ENCODE data around the gene TEF.

Gene TEF

DNA sequence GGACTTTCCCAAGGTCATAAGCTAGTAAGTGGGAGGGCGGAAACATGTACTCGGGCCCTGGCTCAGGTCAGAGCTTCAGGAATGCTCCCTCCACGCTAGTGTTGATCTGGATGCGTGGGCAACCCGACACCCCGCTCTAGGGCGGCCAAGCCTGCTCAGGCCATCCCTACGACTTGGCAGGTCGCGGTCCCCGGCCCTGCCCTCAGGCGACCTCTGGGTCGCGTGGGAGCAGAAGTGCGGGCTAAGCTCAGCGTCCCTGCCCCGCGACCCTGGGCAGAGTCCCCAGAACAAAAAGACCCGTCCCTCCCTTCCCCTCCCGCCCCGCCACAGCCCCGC, 781 bp upstream of the TEF start:
- ATAC-seq: peak; percentile 76
- TF ChIP-seq, protein P1, sequence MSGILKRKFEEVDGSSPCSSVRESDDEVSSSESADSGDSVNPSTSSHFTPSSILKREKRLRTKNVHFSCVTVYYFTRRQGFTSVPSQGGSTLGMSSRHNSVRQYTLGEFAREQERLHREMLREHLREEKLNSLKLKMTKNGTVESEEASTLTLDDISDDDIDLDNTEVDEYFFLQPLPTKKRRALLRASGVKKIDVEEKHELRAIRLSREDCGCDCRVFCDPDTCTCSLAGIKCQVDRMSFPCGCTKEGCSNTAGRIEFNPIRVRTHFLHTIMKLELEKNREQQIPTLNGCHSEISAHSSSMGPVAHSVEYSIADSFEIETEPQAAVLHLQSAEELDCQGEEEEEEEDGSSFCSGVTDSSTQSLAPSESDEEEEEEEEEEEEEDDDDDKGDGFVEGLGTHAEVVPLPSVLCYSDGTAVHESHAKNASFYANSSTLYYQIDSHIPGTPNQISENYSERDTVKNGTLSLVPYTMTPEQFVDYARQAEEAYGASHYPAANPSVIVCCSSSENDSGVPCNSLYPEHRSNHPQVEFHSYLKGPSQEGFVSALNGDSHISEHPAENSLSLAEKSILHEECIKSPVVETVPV (CRISPR knock-in tag; IDR thresholded peaks at IDR 0.05): no peak
- TF ChIP-seq PATZ1 (CRISPR knock-in tag; IDR thresholded peaks at IDR 0.05; ENCODE audit: borderline replicate concordance) (no peak), TCF4 (CRISPR knock-in tag; IDR thresholded peaks at IDR 0.05; ENCODE audit: borderline replicate concordance) (no peak), RARB (CRISPR knock-in tag; IDR thresholded peaks at IDR 0.05) (no peak), BACH2 (CRISPR knock-in tag; IDR thresholded peaks at IDR 0.05; ENCODE audit: borderline replicate concordance) (no peak), ZNF70 (CRISPR knock-in tag; IDR thresholded peaks at IDR 0.05) (no peak), ZFP3 (CRISPR knock-in tag; IDR thresholded peaks at IDR 0.05) (no peak), OSR1 (CRISPR knock-in tag; IDR thresholded peaks at IDR 0.05) (no peak), ZNF565 (CRISPR knock-in tag; conservative IDR thresholded peaks at IDR 0.05; ENCODE audit: low read depth) (no peak), TOX (CRISPR knock-in tag; IDR thresholded peaks at IDR 0.05; ENCODE audit: borderline replicate concordance) (no peak), ESRRG (CRISPR knock-in tag; IDR thresholded peaks at IDR 0.05) (no peak), ARNTL (CRISPR knock-in tag; IDR thresholded peaks at IDR 0.05; ENCODE audit: borderline replicate concordance, low read depth) (no peak), CREB5 (CRISPR knock-in tag; IDR thresholded peaks at IDR 0.05; ENCODE audit: low read depth) (no peak), GLIS3 (CRISPR knock-in tag; IDR thresholded peaks at IDR 0.05) (no peak)
- TF ChIP-seq, protein P2, sequence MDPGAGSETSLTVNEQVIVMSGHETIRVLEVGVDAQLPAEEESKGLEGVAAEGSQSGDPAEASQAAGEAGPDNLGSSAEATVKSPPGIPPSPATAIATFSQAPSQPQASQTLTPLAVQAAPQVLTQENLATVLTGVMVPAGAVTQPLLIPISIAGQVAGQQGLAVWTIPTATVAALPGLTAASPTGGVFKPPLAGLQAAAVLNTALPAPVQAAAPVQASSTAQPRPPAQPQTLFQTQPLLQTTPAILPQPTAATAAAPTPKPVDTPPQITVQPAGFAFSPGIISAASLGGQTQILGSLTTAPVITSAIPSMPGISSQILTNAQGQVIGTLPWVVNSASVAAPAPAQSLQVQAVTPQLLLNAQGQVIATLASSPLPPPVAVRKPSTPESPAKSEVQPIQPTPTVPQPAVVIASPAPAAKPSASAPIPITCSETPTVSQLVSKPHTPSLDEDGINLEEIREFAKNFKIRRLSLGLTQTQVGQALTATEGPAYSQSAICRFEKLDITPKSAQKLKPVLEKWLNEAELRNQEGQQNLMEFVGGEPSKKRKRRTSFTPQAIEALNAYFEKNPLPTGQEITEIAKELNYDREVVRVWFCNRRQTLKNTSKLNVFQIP (CRISPR knock-in tag; IDR thresholded peaks at IDR 0.05; ENCODE audit: borderline replicate concordance, low read depth): no peak

DNA sequence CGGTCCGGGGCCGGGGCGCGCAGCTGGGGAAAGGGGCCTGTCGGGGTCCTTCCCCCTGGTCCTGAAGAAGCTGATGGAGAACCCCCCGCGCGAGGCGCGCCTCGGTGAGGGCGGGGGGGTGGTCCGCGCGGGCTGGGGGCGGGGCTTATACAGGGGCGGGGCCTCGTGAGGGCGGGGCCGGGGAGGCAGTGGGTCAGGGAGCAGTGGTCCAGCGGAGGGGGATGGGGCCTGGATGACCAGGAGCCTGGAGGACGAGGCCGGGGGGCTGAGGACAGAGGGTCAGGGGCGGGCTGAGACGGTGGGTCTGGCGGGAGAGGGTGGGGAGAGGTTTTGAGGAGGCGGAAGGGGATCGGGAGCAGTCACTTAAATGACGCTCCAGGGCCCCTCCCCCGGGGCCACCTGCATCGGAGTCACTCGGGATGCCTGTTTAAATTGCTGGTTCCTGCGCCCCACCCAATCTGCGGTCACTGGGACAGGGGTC, 396 bp downstream of the TEF start:
- TF ChIP-seq, protein P3, sequence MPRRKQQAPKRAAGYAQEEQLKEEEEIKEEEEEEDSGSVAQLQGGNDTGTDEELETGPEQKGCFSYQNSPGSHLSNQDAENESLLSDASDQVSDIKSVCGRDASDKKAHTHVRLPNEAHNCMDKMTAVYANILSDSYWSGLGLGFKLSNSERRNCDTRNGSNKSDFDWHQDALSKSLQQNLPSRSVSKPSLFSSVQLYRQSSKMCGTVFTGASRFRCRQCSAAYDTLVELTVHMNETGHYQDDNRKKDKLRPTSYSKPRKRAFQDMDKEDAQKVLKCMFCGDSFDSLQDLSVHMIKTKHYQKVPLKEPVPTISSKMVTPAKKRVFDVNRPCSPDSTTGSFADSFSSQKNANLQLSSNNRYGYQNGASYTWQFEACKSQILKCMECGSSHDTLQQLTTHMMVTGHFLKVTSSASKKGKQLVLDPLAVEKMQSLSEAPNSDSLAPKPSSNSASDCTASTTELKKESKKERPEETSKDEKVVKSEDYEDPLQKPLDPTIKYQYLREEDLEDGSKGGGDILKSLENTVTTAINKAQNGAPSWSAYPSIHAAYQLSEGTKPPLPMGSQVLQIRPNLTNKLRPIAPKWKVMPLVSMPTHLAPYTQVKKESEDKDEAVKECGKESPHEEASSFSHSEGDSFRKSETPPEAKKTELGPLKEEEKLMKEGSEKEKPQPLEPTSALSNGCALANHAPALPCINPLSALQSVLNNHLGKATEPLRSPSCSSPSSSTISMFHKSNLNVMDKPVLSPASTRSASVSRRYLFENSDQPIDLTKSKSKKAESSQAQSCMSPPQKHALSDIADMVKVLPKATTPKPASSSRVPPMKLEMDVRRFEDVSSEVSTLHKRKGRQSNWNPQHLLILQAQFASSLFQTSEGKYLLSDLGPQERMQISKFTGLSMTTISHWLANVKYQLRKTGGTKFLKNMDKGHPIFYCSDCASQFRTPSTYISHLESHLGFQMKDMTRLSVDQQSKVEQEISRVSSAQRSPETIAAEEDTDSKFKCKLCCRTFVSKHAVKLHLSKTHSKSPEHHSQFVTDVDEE (CRISPR knock-in tag; IDR thresholded peaks at IDR 0.05): no peak
- TF ChIP-seq TCF4 (CRISPR knock-in tag; IDR thresholded peaks at IDR 0.05; ENCODE audit: borderline replicate concordance): no peak
- no peak for TF ChIP-seq GLIS3 (CRISPR knock-in tag; IDR thresholded peaks at IDR 0.05)
- TF ChIP-seq ZNF8 (CRISPR knock-in tag; IDR thresholded peaks at IDR 0.05): no peak
- no peak for TF ChIP-seq CSDC2 (CRISPR knock-in tag; IDR thresholded peaks at IDR 0.05)
- peak; percentile 49 for ATAC-seq

GRCh38 chr22:41382610-41383009, 868 bp downstream of the TEF start:
- ATAC-seq: no peak
- TF ChIP-seq PATZ1 (CRISPR knock-in tag; IDR thresholded peaks at IDR 0.05; ENCODE audit: borderline replicate concordance) (no peak), TCF4 (CRISPR knock-in tag; IDR thresholded peaks at IDR 0.05; ENCODE audit: borderline replicate concordance) (no peak), ZC3H10 (CRISPR knock-in tag; IDR thresholded peaks at IDR 0.05) (no peak), ISL1 (CRISPR knock-in tag; IDR thresholded peaks at IDR 0.05) (no peak), RARB (CRISPR knock-in tag; IDR thresholded peaks at IDR 0.05) (no peak), ARNTL (CRISPR knock-in tag; IDR thresholded peaks at IDR 0.05; ENCODE audit: borderline replicate concordance, low read depth) (no peak), ZNF70 (CRISPR knock-in tag; IDR thresholded peaks at IDR 0.05) (no peak), ZFP30 (CRISPR knock-in tag; IDR thresholded peaks at IDR 0.05) (no peak), TOX (CRISPR knock-in tag; IDR thresholded peaks at IDR 0.05; ENCODE audit: borderline replicate concordance) (no peak)
- TF ChIP-seq, protein P1 (CRISPR knock-in tag; IDR thresholded peaks at IDR 0.05): no peak
- TF ChIP-seq, protein P2 (CRISPR knock-in tag; IDR thresholded peaks at IDR 0.05; ENCODE audit: borderline replicate concordance, low read depth): no peak

All from SK-N-SH treated with all-trans-retinoic acid at 6 μM for 48 hours (cell line).